Measurements from ENCODE around the gene SMLR1.

DNA sequence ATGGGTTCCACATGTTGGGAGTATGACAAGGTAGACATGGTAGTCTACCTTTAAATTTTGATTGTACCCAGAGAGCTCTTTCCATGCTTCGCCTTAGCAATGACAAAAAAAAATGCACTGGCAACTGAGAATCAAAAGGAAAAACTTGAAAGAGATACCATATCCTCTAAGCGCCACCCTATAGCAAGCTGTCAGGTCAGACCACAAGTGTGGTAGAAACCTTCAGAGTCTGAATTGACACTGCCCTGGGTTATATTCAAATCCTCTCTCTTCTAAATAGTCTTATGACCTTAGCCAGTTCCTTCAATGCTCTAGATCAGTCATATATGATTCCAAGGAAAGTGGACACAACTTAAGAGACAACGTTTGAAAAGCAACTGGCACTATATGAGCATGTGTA is 45.6 kb upstream of the SMLR1 start:
- TF ChIP-seq EZH2 (IDR thresholded peaks at IDR 0.05; ENCODE audit: low read length, unreplicated experiment) = no peak
- no peak for TF ChIP-seq EZH2phosphoT487 (IDR thresholded peaks at IDR 0.05; ENCODE audit: borderline replicate concordance, low read length)
- TF ChIP-seq, protein P1, sequence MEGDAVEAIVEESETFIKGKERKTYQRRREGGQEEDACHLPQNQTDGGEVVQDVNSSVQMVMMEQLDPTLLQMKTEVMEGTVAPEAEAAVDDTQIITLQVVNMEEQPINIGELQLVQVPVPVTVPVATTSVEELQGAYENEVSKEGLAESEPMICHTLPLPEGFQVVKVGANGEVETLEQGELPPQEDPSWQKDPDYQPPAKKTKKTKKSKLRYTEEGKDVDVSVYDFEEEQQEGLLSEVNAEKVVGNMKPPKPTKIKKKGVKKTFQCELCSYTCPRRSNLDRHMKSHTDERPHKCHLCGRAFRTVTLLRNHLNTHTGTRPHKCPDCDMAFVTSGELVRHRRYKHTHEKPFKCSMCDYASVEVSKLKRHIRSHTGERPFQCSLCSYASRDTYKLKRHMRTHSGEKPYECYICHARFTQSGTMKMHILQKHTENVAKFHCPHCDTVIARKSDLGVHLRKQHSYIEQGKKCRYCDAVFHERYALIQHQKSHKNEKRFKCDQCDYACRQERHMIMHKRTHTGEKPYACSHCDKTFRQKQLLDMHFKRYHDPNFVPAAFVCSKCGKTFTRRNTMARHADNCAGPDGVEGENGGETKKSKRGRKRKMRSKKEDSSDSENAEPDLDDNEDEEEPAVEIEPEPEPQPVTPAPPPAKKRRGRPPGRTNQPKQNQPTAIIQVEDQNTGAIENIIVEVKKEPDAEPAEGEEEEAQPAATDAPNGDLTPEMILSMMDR (conservative IDR thresholded peaks at IDR 0.05; ENCODE audit: low read depth, low read length) = no peak

All from PC-3 (cell line).